Natural killer cell (primary cell): ENCODE measurements around the gene FBXL16. TPM values are rescaled to one million over a fixed set of nuclear protein-coding genes. Genes with fewer than 3 reads are reported as not detected.

Source experiments
- ATAC-seq, 3 donors: fragments of 150-1000 bp in 2 of 3; fragments of 200-7000 bp in 1 of 3; cut with Tn5 transposase; 1 replicate in 1 of 3; 2 replicates in 2 of 3; pipeline ENCODE4 v1.10.0; 2021; ENCODE audit warnings: mild to moderate bottlenecking in 2 of 3, moderate library complexity in 2 of 3
- DNase-seq, 2 donors: peaks; one replicate each; pipeline versions ENCODE4 v3.0.0 to v3.0.0-alpha.2; 2013 to 2021; ENCODE audit warnings: mixed read lengths in 1 of 2
- H3K27ac ChIP-seq: one replicate; pipeline ENCODE4 v1.5.1; 2013; ENCODE audit warnings: mild to moderate bottlenecking, low read length
- H3K27me3 ChIP-seq: one replicate; pipeline ENCODE4 v1.6.1; 2013; ENCODE audit warnings: low read length; ENCODE audit not compliant: control insufficient read depth, insufficient read depth
- H3K36me3 ChIP-seq: one replicate; pipeline ENCODE4 v1.6.1; 2013; ENCODE audit warnings: low read length; ENCODE audit not compliant: control insufficient read depth, insufficient read depth
- H3K4me1 ChIP-seq: one replicate; pipeline ENCODE4 v1.6.1; 2013; ENCODE audit warnings: low read length; ENCODE audit not compliant: control insufficient read depth, insufficient read depth
- H3K4me3 ChIP-seq: one replicate; pipeline ENCODE4 v1.5.1; 2013; ENCODE audit warnings: low read length
- H3K9me3 ChIP-seq: one replicate; pipeline ENCODE4 v1.6.1; 2013; ENCODE audit warnings: low read length; ENCODE audit not compliant: control insufficient read depth, insufficient read depth
- H3K27ac Mint-ChIP-seq, 2 donors: one replicate each; pipeline ENCODE4 v1.8.0; 2022; ENCODE audit warnings: mild to moderate bottlenecking in 2 of 2, mixed read lengths in 2 of 2, moderate library complexity in 1 of 2
- H3K27me3 Mint-ChIP-seq, 2 donors: one replicate each; pipeline ENCODE4 v1.8.0; 2022; ENCODE audit warnings: low read depth in 2 of 2, mixed read lengths in 2 of 2
- H3K36me3 Mint-ChIP-seq: one replicate; pipeline ENCODE4 v1.8.0; 2022; ENCODE audit warnings: mixed read lengths
- H3K4me1 Mint-ChIP-seq, 2 donors: one replicate each; pipeline ENCODE4 v1.8.0; 2022; ENCODE audit warnings: mixed read lengths in 2 of 2
- H3K4me3 Mint-ChIP-seq: one replicate; pipeline ENCODE4 v1.8.0; 2022; ENCODE audit warnings: mild to moderate bottlenecking, moderate library complexity, mixed read lengths
- H3K9me3 Mint-ChIP-seq, 2 donors: one replicate each; pipeline ENCODE4 v1.8.0; 2022; ENCODE audit warnings: mixed read lengths in 2 of 2
- WGBS: methylation state at CpG from one replicate; pipeline ENCODE4 v1.1.7; 2013; ENCODE audit warnings: missing lambda C conversion rate; ENCODE audit not compliant: insufficient coverage; 5-methylcytosine and 5-hydroxymethylcytosine counted together
- intact Hi-C: fragments of 100-400 bp; cut with micrococcal nuclease; formaldehyde crosslinking; loops from one replicate; pipeline ENCODE4 v1.14.2; 2022
- total RNA-seq, 4 donors: library from RNA; stranded (reverse); fragments of 120-200 nt in 1 of 4; gene quantifications; one replicate each; pipeline versions ENCODE4 v1.2.3 to v1.2.4, GENCODE V29; 2013 to 2022
- TF ChIP-seq, protein P1 (sequence below): fragments of 200-600 bp; IDR thresholded peaks from one replicate; pipeline ENCODE4 v1.8.0; 2022; ENCODE audit warnings: antibody characterized with exemption

FBXL16 gene
- total RNA-seq, 3 donors from 2014 or later (not counting 1 experiment from before 2014, with no cell fraction given), result 0.48 to 0.79 TPM; not detected in 1

DNA sequence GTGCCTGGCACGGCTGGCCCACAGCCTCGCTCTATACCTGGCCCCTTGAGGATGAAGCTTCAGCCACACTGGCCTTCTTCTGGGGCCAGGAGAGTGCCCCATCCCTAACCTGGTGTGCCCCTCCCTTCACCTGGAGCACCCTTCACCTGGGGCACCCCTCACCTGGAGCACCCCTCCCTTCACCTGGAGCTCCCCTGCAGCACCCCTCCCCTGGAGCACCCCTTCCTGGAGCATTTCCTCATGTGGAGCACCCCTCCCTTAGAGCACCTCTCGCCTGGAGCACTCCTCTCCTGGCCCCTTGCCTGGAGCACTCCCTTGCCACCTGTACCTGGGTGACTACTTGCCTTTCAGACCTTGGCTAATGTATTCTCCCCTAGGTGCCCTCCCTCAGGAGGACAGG is 2.4 kb upstream of the FBXL16 start:
- 64% methylated on average over 3 of the region's 3 CpGs for WGBS
- H3K4me3 Mint-ChIP-seq, result no peak overlapping the region
- no peak for ATAC-seq

DNA sequence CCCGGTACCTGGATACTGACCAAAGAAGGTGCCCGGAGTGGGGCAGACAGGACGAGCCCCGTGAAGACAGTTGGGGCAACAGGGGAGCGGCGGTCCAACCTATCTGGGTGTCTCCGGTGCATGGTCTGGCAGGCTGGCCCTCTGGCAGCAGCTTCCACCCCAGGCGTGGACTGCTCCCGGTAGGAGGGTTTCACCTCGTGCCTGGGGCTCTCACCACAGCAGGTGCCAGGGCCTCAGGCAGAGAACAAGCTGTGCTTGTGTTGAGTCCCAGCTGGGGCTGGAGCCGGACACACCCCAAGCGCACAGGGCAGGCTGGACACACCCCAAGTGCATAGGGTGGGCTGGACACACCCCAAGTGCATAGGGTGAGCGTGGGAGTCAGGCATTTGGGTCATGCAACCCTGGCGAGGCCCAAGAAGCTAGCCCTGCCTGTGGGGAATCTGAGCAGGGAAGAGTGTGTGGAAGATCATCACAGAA is 1.5 kb upstream of the FBXL16 start:
- Mint-ChIP-seq H3K27me3 (peaks cover 18 to 22% of the 10 kb centered on the region in 2 donors), H3K4me1 (no peaks in the 10 kb centered on the region), H3K9me3 (no peaks in the 10 kb centered on the region), H3K36me3 (no peaks in the 10 kb centered on the region), H3K4me3 (no peak overlapping the region), H3K27ac (no peak overlapping the region)
- 50% methylated on average over 14 of the region's 14 CpGs for WGBS
- intact Hi-C loops, result no loop called here
- H3K36me3 ChIP-seq, result no peaks in the 10 kb centered on the region
- H3K27ac ChIP-seq, result no peak overlapping the region
- H3K4me3 ChIP-seq, result no peak overlapping the region
- H3K4me1 ChIP-seq, result peaks cover 6% of the 10 kb centered on the region
- ATAC-seq (no peak), DNase-seq (no peak)
- H3K9me3 ChIP-seq, result no peaks in the 10 kb centered on the region
- TF ChIP-seq, protein P1, sequence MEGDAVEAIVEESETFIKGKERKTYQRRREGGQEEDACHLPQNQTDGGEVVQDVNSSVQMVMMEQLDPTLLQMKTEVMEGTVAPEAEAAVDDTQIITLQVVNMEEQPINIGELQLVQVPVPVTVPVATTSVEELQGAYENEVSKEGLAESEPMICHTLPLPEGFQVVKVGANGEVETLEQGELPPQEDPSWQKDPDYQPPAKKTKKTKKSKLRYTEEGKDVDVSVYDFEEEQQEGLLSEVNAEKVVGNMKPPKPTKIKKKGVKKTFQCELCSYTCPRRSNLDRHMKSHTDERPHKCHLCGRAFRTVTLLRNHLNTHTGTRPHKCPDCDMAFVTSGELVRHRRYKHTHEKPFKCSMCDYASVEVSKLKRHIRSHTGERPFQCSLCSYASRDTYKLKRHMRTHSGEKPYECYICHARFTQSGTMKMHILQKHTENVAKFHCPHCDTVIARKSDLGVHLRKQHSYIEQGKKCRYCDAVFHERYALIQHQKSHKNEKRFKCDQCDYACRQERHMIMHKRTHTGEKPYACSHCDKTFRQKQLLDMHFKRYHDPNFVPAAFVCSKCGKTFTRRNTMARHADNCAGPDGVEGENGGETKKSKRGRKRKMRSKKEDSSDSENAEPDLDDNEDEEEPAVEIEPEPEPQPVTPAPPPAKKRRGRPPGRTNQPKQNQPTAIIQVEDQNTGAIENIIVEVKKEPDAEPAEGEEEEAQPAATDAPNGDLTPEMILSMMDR, result no peak
- H3K27me3 ChIP-seq, result peaks cover 45% of the 10 kb centered on the region

More for the DNA sequence above, 2.4 kb upstream of the FBXL16 start:
- H3K4me1 ChIP-seq, result peaks cover 6% of the 10 kb centered on the region
- TF ChIP-seq, protein P1, result no peak
- Mint-ChIP-seq H3K27ac (no peak overlapping the region), H3K36me3 (no peaks in the 10 kb centered on the region), H3K4me1 (no peaks in the 10 kb centered on the region), H3K9me3 (no peaks in the 10 kb centered on the region), H3K27me3 (peaks cover 9 to 14% of the 10 kb centered on the region in 2 donors)
- H3K27ac ChIP-seq, result no peak overlapping the region
- H3K9me3 ChIP-seq, result no peaks in the 10 kb centered on the region
- no peak for DNase-seq
- no peak overlapping the region for H3K4me3 ChIP-seq
- H3K36me3 ChIP-seq, result no peaks in the 10 kb centered on the region
- intact Hi-C loops, result no loop called here
- H3K27me3 ChIP-seq, result peaks cover 39% of the 10 kb centered on the region

DNA sequence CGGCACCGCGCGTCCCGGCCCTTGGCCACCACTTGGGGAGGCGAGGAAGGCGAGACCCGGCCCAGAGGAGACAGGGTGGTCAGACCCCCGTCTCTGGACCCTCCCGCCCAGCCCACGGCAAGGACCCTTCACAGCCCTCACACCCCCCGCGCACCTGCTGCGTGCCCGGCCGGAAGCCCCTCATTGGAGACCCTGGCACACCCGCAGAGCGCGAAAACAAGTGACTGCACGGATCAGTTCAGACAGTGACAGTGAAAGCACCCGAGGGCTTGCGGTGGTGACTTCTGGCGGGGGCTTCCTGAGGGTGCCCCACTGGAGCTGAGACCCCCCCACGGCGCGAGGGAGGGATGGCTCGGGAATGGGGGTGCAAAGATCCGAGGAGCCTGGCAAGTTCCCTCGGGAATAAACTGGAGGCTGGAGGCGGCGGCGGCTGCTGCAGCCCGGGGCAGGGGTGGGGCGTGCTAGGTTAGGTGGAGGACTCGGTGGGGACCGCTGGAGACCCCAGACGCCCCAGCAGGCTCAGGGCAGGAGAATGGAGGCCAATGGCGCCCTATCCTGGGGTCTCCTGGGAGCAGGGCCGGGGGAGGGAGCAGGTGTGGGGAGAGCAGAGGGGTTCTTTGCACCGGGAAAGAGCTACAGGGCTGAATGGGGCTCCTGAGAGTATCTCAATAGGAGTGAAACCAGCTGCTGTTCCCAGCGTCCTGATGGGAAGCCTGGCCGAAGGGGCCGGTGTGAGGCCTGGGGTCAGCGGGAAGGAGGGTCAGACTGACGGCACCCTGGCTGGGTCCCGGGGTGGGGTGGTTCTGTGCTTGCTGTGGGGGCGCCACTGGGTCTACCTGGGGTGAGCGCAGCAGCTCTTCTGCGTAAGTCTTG is 824 bp upstream of the FBXL16 start:
- peaks cover 6% of the 10 kb centered on the region for H3K4me1 ChIP-seq
- Mint-ChIP-seq H3K27ac (no peak overlapping the region), H3K4me1 (no peaks in the 10 kb centered on the region), H3K27me3 (peaks cover 19 to 24% of the 10 kb centered on the region in 2 donors), H3K9me3 (no peaks in the 10 kb centered on the region), H3K4me3 (no peak overlapping the region), H3K36me3 (no peaks in the 10 kb centered on the region)
- no peak overlapping the region for H3K4me3 ChIP-seq
- whole genome bisulfite sequencing, result 8% methylated on average over 49 of the region's 49 CpGs
- ATAC-seq, result no peak
- intact Hi-C loops, result no loop called here
- H3K27me3 ChIP-seq, result peaks cover 50% of the 10 kb centered on the region
- no peak overlapping the region for H3K27ac ChIP-seq
- DNase-seq, result no peak
- H3K36me3 ChIP-seq, result no peaks in the 10 kb centered on the region
- H3K9me3 ChIP-seq, result no peaks in the 10 kb centered on the region
- TF ChIP-seq, protein P1, result no peak
